Pancreas (tissue), 10 donors: ENCODE results near the gene KRT2. TPM values are rescaled to one million over a fixed set of nuclear protein-coding genes. Genes with fewer than 3 reads are reported as not detected.

ENCODE experiments used
- ATAC-seq, 4 donors: fragments of 200-7000 bp; cut with Tn5 transposase; one replicate each; pipeline versions ENCODE4 v1.8.0 to v1.9.1; 2020; ENCODE audit warnings: mild to moderate bottlenecking in 4 of 4, moderate library complexity in 4 of 4
- DNase-seq, 6 donors: peaks; one replicate each; pipeline ENCODE4 v3.0.0-alpha.2; 2020
- FAIRE-seq: peaks from 2 replicates; lab custom pipeline; 2012; peaks lifted over from hg19 to GRCh38; lab: Jason Lieb, UNC
- H3K27ac ChIP-seq, 4 donors: fragments of 200-600 bp; sonication (generic); 1 replicate in 3 of 4; 2 replicates in 1 of 4; pipeline versions ENCODE4 v1.5.0 to v1.8.0; 2020
- H3K27me3 ChIP-seq, 4 donors: fragments of 200-600 bp; one replicate each; pipeline ENCODE4 v1.8.0; 2021
- H3K36me3 ChIP-seq, 3 donors: fragments of 200-600 bp; sonication (generic) in 1 of 3; one replicate each; pipeline versions ENCODE4 v1.5.0 to v1.8.0; 2020 to 2021
- H3K4me1 ChIP-seq, 3 donors: fragments of 200-600 bp; one replicate each; pipeline ENCODE4 v1.8.0; 2021
- H3K4me3 ChIP-seq, 4 donors: fragments of 200-600 bp; sonication (generic) in 2 of 4; one replicate each; pipeline versions ENCODE4 v1.5.0 to v1.8.0; 2020 to 2021
- H3K9me3 ChIP-seq, 4 donors: fragments of 200-600 bp; one replicate each; pipeline ENCODE4 v1.8.0; 2021
- CTCF ChIP-seq, 4 donors: fragments of 200-600 bp; sonication (generic) in 3 of 4; IDR thresholded peaks; one replicate each; pipeline versions ENCODE4 v1.5.0 to v1.8.0; 2021; ENCODE audit warnings: antibody characterized with exemption in 4 of 4
- WGBS, 2 donors: extraction: QIAGEN DNeasy Blood & Tissue Kit; methylation state at CpG; one replicate each; pipeline ENCODE4 v1.1.7; 2013; 5-methylcytosine and 5-hydroxymethylcytosine counted together
- intact Hi-C, 3 donors: fragments of 100-400 bp; cut with DNase I; formaldehyde crosslinking; loops; one replicate each; pipeline versions ENCODE4 v1.11.1 to v1.14.2; 2022
- polyA plus RNA-seq, 2 donors: library from polyadenylated mRNA; stranded (reverse); fragments of 200-250 nt; gene quantifications; one replicate each; pipeline ENCODE4 v1.2.3, GENCODE V29; 2013
- total RNA-seq, 6 donors: library from RNA; stranded (reverse); fragmentation: NEBNext Ultra II Directional in 4 of 6; extraction: Animal tissue kit (Norgen Biotek cat#: 25700) in 4 of 6; gene quantifications; one replicate each; pipeline versions ENCODE4 v1.2.1 to v1.2.4, GENCODE V29; 2021 to 2023
- donor health status: healthy with polysubstance abuse.
- donor health status: DM: no; HTN: no; CAD: no; lungs with moderate emphysema.
- donor health status: DM: no; HTN: no; CAD: no.
- donor health status: control.
- donor health status: control.
- donor health status: Bipolar disorder and iron deficiency.
- donor health status: DM: yes; HTN: yes; CAD: no.
- donor health status: DM: no; HTN: no; CAD: no.
- donor health status: DM: no; HTN: no; CAD: no.
- donor health status: DM: yes; HTN: yes; CAD: no.

The KRT2 gene
- total and polyA plus RNA-seq, 8 donors, result 0.02 TPM; not detected in 7

GRCh38 chr12:52697058-52697582 is 45.1 kb upstream of the KRT2 start:
- FAIRE-seq, result no peak
- no peak for DNase-seq
- intact Hi-C loops, result no loop called here
- WGBS, 2 donors, result 52 to 59% methylated on average over 2 of the region's 2 CpGs
- Histone ChIP-seq H3K4me1 (no peaks in the 10 kb centered on the region), H3K9me3 (no peaks in the 10 kb centered on the region), H3K27ac (no peak overlapping the region), H3K36me3 (no peaks in the 10 kb centered on the region), H3K27me3 (no peaks in the 10 kb centered on the region), H3K4me3 (no peak overlapping the region)
- no peak for TF ChIP-seq CTCF (IDR thresholded peaks at IDR 0.05)
- no peak for ATAC-seq

GRCh38 chr12:52696588-52696987 is 44.6 kb upstream of the KRT2 start:
- no peak overlapping the region for H3K27ac ChIP-seq

GRCh38 chr12:52695039-52695438 is 43.0 kb upstream of the KRT2 start:
- H3K4me1 ChIP-seq, result no peaks in the 10 kb centered on the region
- ATAC-seq (no peak), FAIRE-seq (no peak), DNase-seq (no peak)
- intact Hi-C loops, result no loop called here
- H3K27ac ChIP-seq, result no peak overlapping the region
- H3K4me3 ChIP-seq, result no peak overlapping the region
- H3K27me3 ChIP-seq, result no peaks in the 10 kb centered on the region
- H3K36me3 ChIP-seq, result no peaks in the 10 kb centered on the region
- no peak for TF ChIP-seq CTCF (IDR thresholded peaks at IDR 0.05)
- 70 to 80% methylated on average over 3 of the region's 3 CpGs for WGBS, 2 donors
- H3K9me3 ChIP-seq, result no peaks in the 10 kb centered on the region

More at GRCh38 chr12:52696588-52696987, 44.6 kb upstream of the KRT2 start:
- no peak for DNase-seq
- intact Hi-C loops, result no loop called here
- whole genome bisulfite sequencing, 2 donors, result 39 to 62% methylated on average over 3 of the region's 3 CpGs
- no peak for TF ChIP-seq CTCF (IDR thresholded peaks at IDR 0.05)
- no peak for FAIRE-seq
- Histone ChIP-seq H3K4me1 (no peaks in the 10 kb centered on the region), H3K27me3 (no peaks in the 10 kb centered on the region), H3K36me3 (no peaks in the 10 kb centered on the region), H3K9me3 (no peaks in the 10 kb centered on the region), H3K4me3 (no peak overlapping the region)
- no peak for ATAC-seq

- DNase-seq, result no peak
- intact Hi-C loops, result no loop called here
- no peak overlapping the region for H3K4me3 ChIP-seq
- H3K27me3 ChIP-seq, result no peaks in the 10 kb centered on the region
- no peak for ATAC-seq
- H3K9me3 ChIP-seq, result no peaks in the 10 kb centered on the region
- no peaks in the 10 kb centered on the region for H3K4me1 ChIP-seq
- no peaks in the 10 kb centered on the region for H3K36me3 ChIP-seq
- no peak overlapping the region for H3K27ac ChIP-seq
- no peak for TF ChIP-seq CTCF (IDR thresholded peaks at IDR 0.05)
- no peak for FAIRE-seq
- 68 to 80% methylated on average over 6 of the region's 6 CpGs for WGBS, 2 donors
These were observed 42.1 kb upstream of the KRT2 start for GRCh38 chr12:52694151-52694550.

- ATAC-seq, result no peak
- peaks cover 0 to 4% (median 0%) of the 10 kb centered on the region in 4 donors for H3K27me3 ChIP-seq
- FAIRE-seq, result no peak
- TF ChIP-seq CTCF (IDR thresholded peaks at IDR 0.05), result no peak
- intact Hi-C loops, result no loop called here
- no peaks in the 10 kb centered on the region for H3K36me3 ChIP-seq
- no peak overlapping the region for H3K4me3 ChIP-seq
- H3K9me3 ChIP-seq, result no peaks in the 10 kb centered on the region
- WGBS, 2 donors, result 61 to 68% methylated on average over 5 of the region's 5 CpGs
- DNase-seq, result no peak
- no peaks in the 10 kb centered on the region for H3K4me1 ChIP-seq
- no peak overlapping the region for H3K27ac ChIP-seq
These were observed 41.2 kb upstream of the KRT2 start for GRCh38 chr12:52693261-52693660.
